ENCODE results near the gene NRTN.

DNA sequence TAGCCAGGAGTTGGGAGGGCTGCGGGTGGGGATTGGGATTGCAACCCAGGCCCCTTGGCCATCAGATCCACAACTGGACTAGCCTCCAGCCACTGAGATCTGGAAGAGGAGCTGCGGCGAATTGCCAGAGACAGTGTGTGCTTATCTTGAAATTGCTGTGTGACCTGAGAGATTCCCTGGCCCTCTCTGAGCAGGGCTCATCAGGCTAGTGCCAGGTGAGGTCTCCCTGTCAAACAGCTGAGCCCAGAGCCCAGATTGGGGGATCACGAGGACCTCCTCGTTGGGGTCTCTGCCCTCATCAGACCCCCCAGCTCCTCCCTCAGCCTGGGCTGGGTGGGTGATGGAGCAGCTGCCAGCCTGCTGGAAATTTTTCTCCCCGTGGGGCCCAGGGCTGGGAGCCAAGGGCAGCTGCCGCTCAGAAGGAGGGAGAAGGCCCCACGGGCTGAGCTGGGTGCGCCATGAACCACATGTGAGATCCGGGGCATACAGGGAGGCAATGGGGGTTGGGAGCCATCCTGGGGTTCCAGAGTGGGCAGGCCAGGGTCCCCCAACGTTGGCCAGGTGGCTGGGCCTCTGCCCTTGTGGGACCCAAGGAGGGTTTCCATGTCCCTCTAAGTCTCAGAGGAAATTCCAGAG lies 58.3 kb downstream of the NRTN start:
- TF ChIP-seq, protein P1, sequence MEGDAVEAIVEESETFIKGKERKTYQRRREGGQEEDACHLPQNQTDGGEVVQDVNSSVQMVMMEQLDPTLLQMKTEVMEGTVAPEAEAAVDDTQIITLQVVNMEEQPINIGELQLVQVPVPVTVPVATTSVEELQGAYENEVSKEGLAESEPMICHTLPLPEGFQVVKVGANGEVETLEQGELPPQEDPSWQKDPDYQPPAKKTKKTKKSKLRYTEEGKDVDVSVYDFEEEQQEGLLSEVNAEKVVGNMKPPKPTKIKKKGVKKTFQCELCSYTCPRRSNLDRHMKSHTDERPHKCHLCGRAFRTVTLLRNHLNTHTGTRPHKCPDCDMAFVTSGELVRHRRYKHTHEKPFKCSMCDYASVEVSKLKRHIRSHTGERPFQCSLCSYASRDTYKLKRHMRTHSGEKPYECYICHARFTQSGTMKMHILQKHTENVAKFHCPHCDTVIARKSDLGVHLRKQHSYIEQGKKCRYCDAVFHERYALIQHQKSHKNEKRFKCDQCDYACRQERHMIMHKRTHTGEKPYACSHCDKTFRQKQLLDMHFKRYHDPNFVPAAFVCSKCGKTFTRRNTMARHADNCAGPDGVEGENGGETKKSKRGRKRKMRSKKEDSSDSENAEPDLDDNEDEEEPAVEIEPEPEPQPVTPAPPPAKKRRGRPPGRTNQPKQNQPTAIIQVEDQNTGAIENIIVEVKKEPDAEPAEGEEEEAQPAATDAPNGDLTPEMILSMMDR (conservative IDR thresholded peaks at IDR 0.05; ENCODE audit: low read length), result no peak
- no peak for TF ChIP-seq EZH2phosphoT487 (IDR thresholded peaks at IDR 0.05; ENCODE audit: borderline replicate concordance, low read depth, low read length)
